Epithelial cell of proximal tubule (primary cell): ENCODE measurements around the gene RPA1. TPM values are rescaled to one million over a fixed set of nuclear protein-coding genes. Genes with fewer than 3 reads are reported as not detected.
A peak's percentile ranks its signal among the peaks of the same experiment; 100 is the strongest.

Experiments
- DNase-seq: peaks from one replicate; pipeline ENCODE4 v3.0.0-alpha.2; 2011; ENCODE audit warnings: low read depth
- H3K4me3 ChIP-seq: 2 replicates; pipeline ENCODE4 v1.5.1; 2011; ENCODE audit warnings: low read depth, mild to moderate bottlenecking, low read length
- total RNA-seq: library from RNA; depleted of rRNA; stranded (reverse); fragments of >200 nt; gene quantifications from 2 replicates; pipeline ENCODE4 v1.2.3, GENCODE V29; 2015
- TF ChIP-seq, protein P1 (sequence below): conservative IDR thresholded peaks from 2 replicates; pipeline ENCODE4 v1.5.1; 2012; ENCODE audit warnings: low read depth, mild to moderate bottlenecking, low read length

The RPA1 gene
- total RNA-seq, 1 donor from 2014 or later, result 28.5 TPM

DNA sequence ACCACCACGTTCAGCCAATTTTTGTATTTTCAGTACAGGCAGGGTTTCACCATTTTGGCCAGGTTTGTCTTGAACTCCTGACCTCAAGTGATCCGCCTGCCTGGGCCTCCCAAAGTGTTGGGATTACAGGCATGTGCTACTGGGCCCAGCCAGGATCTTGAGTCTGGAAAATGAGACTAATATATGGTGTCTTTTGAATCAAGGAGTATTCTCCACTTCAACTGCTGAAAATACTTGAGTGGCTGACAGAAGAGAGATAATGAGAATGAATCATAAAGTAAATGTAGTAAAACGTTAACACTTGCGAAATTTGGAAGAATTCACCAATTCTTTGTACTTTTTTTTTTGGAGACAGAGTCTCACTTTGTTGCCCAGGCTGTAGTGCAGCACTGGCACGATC, 16.7 kb upstream of the RPA1 start:
- DNase-seq, result no peak
- TF ChIP-seq, protein P1, sequence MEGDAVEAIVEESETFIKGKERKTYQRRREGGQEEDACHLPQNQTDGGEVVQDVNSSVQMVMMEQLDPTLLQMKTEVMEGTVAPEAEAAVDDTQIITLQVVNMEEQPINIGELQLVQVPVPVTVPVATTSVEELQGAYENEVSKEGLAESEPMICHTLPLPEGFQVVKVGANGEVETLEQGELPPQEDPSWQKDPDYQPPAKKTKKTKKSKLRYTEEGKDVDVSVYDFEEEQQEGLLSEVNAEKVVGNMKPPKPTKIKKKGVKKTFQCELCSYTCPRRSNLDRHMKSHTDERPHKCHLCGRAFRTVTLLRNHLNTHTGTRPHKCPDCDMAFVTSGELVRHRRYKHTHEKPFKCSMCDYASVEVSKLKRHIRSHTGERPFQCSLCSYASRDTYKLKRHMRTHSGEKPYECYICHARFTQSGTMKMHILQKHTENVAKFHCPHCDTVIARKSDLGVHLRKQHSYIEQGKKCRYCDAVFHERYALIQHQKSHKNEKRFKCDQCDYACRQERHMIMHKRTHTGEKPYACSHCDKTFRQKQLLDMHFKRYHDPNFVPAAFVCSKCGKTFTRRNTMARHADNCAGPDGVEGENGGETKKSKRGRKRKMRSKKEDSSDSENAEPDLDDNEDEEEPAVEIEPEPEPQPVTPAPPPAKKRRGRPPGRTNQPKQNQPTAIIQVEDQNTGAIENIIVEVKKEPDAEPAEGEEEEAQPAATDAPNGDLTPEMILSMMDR, result no peak
- no peak overlapping the region for H3K4me3 ChIP-seq

DNA sequence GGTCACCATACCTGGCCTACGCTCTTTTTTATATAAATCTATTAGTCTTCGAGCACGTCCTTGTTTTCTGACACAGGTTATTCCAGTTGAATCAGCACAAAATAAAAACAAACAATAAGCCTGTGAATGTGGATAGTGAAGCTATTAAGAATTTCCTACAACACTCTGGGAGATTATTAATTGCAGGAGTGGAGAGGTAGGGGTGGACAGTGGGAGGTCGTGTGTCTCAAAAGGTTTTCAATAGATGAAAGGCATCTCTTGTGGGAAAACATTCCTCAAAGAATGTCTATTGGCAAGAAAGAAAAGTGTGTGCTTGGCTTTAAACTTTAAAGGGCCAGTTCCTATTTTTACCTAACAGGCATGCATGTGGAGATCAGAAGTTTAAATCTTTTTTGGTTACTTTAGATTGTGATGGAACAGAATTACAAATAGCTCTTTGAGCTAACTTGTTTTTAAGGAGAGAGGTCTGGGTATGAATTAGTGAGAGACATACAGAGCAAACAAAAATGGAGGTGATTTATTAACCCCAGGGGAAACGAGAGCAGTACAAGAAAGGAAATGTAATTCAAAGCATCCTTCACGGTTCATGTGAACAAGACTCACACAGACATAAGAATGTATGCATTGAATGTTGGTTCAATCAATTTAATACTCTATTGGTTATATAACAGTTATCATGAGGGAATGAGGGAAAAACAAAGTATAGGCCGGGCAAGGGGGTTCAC, 9.1 kb upstream of the RPA1 start:
- no peak overlapping the region for H3K4me3 ChIP-seq
- TF ChIP-seq, protein P1, result no peak
- DNase-seq, result no peak

DNA sequence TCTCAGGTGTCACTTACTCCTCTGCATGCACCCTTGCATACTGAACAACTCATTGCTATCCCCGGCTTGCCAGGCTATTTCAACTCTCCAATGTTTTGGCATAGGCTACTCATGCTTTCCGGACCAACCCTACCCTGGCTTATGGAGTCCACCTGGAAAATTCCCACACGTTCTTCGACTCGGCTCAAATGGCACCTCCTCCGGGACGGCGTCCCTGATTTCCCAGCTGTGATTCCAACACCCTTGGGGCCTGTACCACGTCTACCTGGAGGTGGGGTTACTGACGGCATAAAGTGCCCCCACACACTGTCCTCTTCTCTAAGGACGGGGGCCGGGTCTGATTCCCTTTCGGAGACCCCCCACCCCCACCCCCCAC, 601 bp upstream of the RPA1 start:
- DNase-seq, result no peak
- TF ChIP-seq, protein P1, result no peak
- peak overlapping the region; percentile 66 for H3K4me3 ChIP-seq

DNA sequence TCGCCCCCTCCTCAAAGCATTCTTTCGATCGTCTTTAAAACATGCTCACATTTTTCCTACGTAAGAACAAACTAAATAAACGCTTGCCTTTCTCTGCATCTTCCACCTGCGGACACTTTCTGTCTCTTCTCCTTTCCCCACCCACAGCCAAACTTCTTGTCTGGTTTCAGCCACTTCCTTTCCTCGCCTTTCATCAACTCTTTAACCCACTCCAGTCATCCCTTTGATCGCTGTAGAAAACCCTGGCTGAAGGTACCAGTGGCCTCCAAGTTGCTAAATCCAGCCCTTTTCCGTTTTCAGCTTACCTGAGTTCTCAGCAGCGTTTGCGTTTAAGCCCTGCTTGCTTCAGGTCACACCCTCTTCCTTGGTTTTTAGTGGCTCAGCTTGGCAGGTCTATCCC, 483 bp downstream of the RPA1 start:
- TF ChIP-seq, protein P1, result no peak
- DNase-seq, result no peak
- H3K4me3 ChIP-seq, result peak overlapping the region; percentile 66

DNA sequence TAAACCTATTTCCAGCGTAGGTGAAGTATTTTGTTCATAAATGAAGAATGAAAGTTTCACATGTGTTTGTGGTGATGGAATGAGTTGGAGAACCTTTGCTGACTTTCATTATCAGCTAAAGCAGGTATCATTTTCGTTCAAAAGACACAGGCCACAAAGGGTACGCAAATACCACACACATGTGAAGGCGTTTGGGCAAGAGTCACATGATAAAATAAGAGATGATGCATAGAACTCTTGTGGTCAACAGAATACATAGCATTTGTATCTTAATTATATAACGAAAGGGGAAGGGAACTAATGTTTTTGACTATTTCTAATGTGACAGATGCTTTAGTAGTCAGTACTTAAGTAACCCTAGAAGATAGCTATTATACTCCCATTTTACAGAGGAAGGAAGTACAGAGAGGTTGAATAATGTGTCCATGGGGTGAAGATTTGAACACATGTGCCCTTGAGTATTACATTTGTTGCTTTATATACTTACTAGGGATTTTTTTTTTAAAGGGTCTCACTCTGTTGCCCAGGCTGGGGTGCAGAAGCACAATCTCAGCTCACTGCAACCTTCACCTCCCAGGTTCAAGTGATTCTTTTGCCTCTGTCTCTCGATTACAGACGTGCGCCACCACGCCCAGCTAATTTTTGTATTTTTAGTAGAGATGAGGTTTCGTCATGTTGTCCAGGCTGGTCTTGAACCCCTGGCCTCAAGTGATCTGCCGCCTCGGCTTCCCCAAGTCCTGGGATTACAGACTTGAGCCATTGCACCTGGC, 4.8 kb downstream of the RPA1 start:
- TF ChIP-seq, protein P1, result no peak
- no peak overlapping the region for H3K4me3 ChIP-seq
- DNase-seq, result no peak

DNA sequence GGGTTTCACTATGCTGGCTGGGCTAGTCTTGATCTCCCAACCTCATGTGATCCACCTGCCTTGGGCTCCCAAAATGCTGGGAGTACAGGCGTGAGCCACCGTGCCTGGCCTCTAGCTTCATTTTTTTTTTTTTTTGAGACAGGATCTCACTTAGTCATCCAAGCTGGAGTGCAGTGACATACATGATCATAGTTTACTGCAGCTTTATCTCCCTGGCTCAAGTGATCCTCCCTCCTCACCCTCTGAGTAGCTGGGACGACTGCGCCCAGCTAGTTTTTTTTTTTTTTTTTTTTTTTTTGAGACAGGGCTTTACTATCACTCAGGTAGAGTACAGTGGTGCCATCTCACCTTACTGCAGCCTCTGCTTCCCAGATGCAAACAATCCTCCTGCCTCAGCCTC, 9.7 kb downstream of the RPA1 start:
- TF ChIP-seq, protein P1, result no peak
- no peak overlapping the region for H3K4me3 ChIP-seq

More for the DNA sequence above, 9.7 kb downstream of the RPA1 start:
- no peak for DNase-seq
